GM06990 (cell line): ENCODE data around the gene FGFBP2.

Experiments used
- DNase-seq: peaks from one replicate; pipeline ENCODE4 v3.0.0-alpha.2; 2011; ENCODE audit not compliant: insufficient read length; ENCODE audit errors: extremely low read depth
- H3K27me3 ChIP-seq: replicated peaks from 2 replicates; pipeline ENCODE4 v1.6.0; 2011; ENCODE audit warnings: low read length; ENCODE audit not compliant: control insufficient read depth, insufficient read depth
- H3K36me3 ChIP-seq: 2 replicates; pipeline ENCODE4 v1.5.1; 2011; ENCODE audit warnings: low read length; ENCODE audit not compliant: control insufficient read depth, insufficient read depth
- H3K4me3 ChIP-seq: replicated peaks from 2 replicates; pipeline ENCODE4 v1.5.1; 2011; ENCODE audit warnings: low read depth, mild to moderate bottlenecking, control low read depth, low read length
- TF ChIP-seq, protein P1 (sequence below): IDR thresholded peaks from 2 replicates; pipeline ENCODE4 v1.5.1; 2011; ENCODE audit warnings: low read length, control low read depth, mild to moderate bottlenecking, inconsistent platforms; ENCODE audit not compliant: insufficient read depth, poor library complexity, severe bottlenecking

Gene FGFBP2

DNA sequence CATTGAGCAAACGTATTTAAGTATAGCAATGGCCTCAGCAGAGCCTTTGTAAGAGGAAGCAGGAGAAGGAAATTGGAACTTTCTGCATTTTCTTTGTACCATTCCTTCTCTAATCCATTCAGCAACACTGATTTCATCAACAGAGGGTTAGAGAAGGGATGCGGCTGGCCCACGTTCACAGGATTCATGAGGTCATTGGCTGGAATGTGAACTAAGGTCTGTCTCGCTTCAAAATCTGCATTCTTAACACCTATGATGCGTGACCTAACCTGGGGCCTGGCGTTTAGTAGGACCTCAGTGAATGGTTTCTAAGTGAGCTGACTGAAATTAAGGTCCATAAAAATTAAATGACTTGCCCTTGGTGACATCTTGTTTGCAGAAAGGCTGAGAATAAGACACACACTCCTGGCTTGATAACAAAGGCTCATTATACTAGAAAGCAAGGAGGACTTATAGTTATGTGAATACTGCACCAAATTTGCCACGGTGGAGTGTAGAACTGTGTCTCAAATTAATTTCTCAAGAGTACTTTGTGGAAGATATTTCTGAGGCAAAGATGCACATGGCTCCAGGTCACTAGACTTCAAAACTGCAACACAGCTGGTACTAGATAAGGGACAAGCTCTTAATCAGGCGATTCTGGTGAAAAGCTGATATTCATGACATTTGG lies 49.9 kb downstream of the FGFBP2 start:
- TF ChIP-seq, protein P1, sequence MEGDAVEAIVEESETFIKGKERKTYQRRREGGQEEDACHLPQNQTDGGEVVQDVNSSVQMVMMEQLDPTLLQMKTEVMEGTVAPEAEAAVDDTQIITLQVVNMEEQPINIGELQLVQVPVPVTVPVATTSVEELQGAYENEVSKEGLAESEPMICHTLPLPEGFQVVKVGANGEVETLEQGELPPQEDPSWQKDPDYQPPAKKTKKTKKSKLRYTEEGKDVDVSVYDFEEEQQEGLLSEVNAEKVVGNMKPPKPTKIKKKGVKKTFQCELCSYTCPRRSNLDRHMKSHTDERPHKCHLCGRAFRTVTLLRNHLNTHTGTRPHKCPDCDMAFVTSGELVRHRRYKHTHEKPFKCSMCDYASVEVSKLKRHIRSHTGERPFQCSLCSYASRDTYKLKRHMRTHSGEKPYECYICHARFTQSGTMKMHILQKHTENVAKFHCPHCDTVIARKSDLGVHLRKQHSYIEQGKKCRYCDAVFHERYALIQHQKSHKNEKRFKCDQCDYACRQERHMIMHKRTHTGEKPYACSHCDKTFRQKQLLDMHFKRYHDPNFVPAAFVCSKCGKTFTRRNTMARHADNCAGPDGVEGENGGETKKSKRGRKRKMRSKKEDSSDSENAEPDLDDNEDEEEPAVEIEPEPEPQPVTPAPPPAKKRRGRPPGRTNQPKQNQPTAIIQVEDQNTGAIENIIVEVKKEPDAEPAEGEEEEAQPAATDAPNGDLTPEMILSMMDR: no peak
- no peak for DNase-seq
- no peaks in the 10 kb centered on the region for H3K27me3 ChIP-seq
- H3K36me3 ChIP-seq: no peaks in the 10 kb centered on the region
- no peak overlapping the region for H3K4me3 ChIP-seq

DNA sequence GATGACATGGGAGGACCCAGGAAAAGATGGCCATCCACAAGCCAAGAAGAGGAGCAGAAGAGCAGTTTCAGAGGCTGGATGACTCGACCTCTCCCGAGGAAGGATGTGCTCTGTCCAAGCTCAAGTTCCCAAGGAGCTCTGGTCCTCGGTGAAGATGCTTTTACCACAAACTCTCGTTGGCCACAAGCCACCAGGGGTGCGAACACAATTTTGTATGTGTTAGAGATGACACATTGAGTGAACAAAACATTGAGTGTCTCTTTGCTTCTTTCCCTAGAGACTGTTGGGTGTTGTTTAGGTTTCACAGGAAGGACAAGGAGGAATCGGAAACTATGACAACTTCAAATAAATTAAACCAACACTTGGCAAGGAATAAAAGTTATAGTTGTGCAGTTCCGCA lies 50.7 kb downstream of the FGFBP2 start:
- DNase-seq: no peak
- TF ChIP-seq, protein P1: no peak
- no peaks in the 10 kb centered on the region for H3K27me3 ChIP-seq
- H3K4me3 ChIP-seq: no peak overlapping the region
- H3K36me3 ChIP-seq: no peaks in the 10 kb centered on the region
